ENCODE measurements around the gene COL6A2. TPM values are rescaled to one million over a fixed set of nuclear protein-coding genes. Genes with fewer than 3 reads are reported as not detected.

Gene COL6A2
- total and polyA plus RNA-seq, 2 donors (not counting 1 experiment from before 2014, with no cell fraction given), result 1.2 to 2.1 TPM

GRCh38 chr21:46048926-46049889, 48.7 kb upstream of the COL6A2 start:
- Histone ChIP-seq H3K9ac (ENCODE audit: low read length) (no peak overlapping the region), H3K4me2 (replicated peaks; ENCODE audit: low read depth, low read length, poor library complexity, severe bottlenecking) (no peak overlapping the region), H3K9me3 (ENCODE audit: control extremely low read depth in 1 of 3, control insufficient read depth in 2 of 3, insufficient read depth in 1 of 3, low read length in 2 of 3) (peaks cover 0 to 31% (median 0%) of the 10 kb centered on the region in 3 donors), H3K27me3 (replicated peaks in 1 of 4; ENCODE audit: control extremely low read depth in 1 of 4, control insufficient read depth in 3 of 4, insufficient read depth in 4 of 4, low read length in 3 of 4) (no peaks in the 10 kb centered on the region), H3K27ac (ENCODE audit: low read length in 2 of 2) (no peak overlapping the region), H4K20me1 (ENCODE audit: control insufficient read depth, insufficient read depth, low read length, poor library complexity, severe bottlenecking) (no peaks in the 10 kb centered on the region), H3K4me3 (ENCODE audit: control extremely low read depth in 1 of 5, extremely low read depth in 1 of 5, insufficient read depth in 1 of 5, low read depth in 2 of 5, low read length in 4 of 5) (no peak overlapping the region), H2AFZ (ENCODE audit: insufficient read depth, low read depth, low read length, poor library complexity, severe bottlenecking) (no peak overlapping the region), H3K4me1 (ENCODE audit: control insufficient read depth in 2 of 2, insufficient read depth in 2 of 2, low read length in 2 of 2) (no peaks in the 10 kb centered on the region), H3K79me2 (ENCODE audit: control insufficient read depth, insufficient read depth, low read length) (no peaks in the 10 kb centered on the region), H3K36me3 (replicated peaks in 1 of 2; ENCODE audit: control extremely low read depth in 1 of 2, control insufficient read depth in 1 of 2, extremely low read depth in 1 of 2, insufficient read depth in 2 of 2, low read length in 1 of 2) (no peaks in the 10 kb centered on the region)
- DNase-seq (no peak), ATAC-seq (ENCODE audit: low read depth) (no peak)
- no peak overlapping the region for H3K4me3 Mint-ChIP-seq
- WGBS (ENCODE audit: insufficient coverage), result 92% methylated on average over 20 of the region's 27 CpGs
- H3K4me1 Mint-ChIP-seq, result no peaks in the 10 kb centered on the region
- peaks cover 4% of the 10 kb centered on the region for H3K9me3 Mint-ChIP-seq (ENCODE audit: insufficient read depth)
- CTCF ChIA-PET, result no interaction called here
- H3K27me3 Mint-ChIP-seq, result no peaks in the 10 kb centered on the region
- H3K27ac Mint-ChIP-seq, result no peak overlapping the region
- intact Hi-C loops (cut with micrococcal nuclease), result no loop called here
- POLR2A ChIA-PET, result no interaction called here
- TF ChIP-seq CTCF (IDR thresholded peaks at IDR 0.05) (no peak), EZH2 (IDR thresholded peaks at IDR 0.05; ENCODE audit: borderline replicate concordance, insufficient read depth, low read depth, low read length, poor library complexity, severe bottlenecking) (no peak)

Measured in B cell (primary cell).